ENCODE measurements around the gene TATDN2.

DNA sequence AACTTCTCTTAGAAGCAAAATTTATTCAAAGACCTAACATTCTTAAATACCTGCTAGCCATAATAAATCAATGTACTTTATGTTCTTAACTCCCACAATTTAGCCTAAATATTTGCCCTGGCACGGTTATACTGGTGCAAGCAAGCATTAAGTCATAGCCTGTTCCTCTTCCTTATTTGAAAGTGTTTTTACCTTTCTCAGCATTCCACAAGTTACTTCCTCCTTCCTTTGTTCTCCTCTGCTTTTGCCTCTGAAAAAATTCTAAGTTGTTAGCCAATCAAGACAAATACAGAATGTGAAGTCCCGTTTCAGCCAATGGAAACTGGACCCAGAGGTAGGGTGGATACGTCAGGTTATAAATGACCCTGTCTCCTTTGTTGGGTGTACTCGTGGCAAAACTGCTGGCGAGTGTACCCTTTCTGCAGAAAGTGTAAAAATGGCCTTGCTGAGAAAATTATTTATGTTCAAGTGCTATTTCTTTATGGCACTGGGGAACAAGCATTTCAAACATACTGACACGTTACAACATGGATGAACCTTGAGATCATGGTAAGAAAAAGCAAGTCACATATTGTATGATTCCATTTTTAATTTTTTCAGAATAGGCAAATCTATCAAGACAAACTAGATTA is 3.1 kb upstream of the TATDN2 start:
- TF ChIP-seq, protein P1, sequence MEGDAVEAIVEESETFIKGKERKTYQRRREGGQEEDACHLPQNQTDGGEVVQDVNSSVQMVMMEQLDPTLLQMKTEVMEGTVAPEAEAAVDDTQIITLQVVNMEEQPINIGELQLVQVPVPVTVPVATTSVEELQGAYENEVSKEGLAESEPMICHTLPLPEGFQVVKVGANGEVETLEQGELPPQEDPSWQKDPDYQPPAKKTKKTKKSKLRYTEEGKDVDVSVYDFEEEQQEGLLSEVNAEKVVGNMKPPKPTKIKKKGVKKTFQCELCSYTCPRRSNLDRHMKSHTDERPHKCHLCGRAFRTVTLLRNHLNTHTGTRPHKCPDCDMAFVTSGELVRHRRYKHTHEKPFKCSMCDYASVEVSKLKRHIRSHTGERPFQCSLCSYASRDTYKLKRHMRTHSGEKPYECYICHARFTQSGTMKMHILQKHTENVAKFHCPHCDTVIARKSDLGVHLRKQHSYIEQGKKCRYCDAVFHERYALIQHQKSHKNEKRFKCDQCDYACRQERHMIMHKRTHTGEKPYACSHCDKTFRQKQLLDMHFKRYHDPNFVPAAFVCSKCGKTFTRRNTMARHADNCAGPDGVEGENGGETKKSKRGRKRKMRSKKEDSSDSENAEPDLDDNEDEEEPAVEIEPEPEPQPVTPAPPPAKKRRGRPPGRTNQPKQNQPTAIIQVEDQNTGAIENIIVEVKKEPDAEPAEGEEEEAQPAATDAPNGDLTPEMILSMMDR (IDR thresholded peaks at IDR 0.05; ENCODE audit: poor library complexity), result no peak
- TF ChIP-seq EZH2 (IDR thresholded peaks at IDR 0.05; ENCODE audit: borderline replicate concordance) (no peak), EZH2phosphoT487 (IDR thresholded peaks at IDR 0.05; ENCODE audit: low read depth, severe bottlenecking, unreplicated experiment) (no peak)
